GOT3 (cell line): ENCODE results near the gene TMEM109.

Source experiments
- DNase-seq: peaks from one replicate; lab custom pipeline; 2025; ENCODE audit warnings: mixed read lengths; lab: John Stamatoyannopoulos, UW

The TMEM109 gene

DNA sequence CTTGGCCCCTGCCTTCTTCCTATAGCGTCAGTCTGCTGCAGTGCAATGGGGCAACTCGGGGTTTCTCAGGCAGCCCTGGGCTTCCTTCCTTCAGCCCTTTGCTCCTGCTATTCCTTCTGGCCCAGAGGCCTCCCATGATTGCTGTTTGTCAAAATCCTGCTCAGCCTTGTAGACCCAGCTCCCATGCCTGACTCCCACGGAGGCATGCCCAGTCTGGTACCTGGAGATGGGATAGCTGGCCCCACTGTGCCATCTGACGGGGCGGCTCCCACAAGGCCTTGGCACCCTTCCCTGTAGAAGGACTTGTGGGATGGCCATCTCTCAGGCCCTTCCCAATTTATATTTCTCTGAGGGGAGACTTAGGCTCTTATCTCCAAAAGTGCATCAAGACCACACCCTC, 56.9 kb downstream of the TMEM109 start:
- DNase-seq, result no peak

DNA sequence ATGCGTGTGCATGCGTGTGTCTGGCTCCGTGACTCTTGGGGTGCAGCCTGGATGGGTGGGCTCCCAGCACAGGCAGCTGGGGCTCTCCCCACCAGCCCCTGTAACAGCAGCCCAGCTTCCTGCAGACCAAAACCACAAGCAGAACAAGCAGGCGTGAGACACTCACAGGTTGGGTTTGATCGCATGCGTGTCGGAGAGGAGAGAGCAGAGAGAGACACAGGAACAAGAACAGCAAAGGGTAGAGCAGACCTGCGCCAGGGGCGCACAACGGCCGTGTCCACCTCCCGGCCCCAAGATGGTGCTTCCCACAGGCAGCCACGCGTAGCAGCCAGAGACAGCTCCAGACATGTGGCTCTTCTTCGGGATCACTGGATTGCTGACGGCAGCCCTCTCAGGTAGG, 57.6 kb downstream of the TMEM109 start, which contains the start of gene CD6:
Gene CD6, plus strand, starts transcription at position 161 of the 400 bp plus-strand sequence. Its CDS starts 186 bp downstream, at position 347.
- no peak for DNase-seq

DNA sequence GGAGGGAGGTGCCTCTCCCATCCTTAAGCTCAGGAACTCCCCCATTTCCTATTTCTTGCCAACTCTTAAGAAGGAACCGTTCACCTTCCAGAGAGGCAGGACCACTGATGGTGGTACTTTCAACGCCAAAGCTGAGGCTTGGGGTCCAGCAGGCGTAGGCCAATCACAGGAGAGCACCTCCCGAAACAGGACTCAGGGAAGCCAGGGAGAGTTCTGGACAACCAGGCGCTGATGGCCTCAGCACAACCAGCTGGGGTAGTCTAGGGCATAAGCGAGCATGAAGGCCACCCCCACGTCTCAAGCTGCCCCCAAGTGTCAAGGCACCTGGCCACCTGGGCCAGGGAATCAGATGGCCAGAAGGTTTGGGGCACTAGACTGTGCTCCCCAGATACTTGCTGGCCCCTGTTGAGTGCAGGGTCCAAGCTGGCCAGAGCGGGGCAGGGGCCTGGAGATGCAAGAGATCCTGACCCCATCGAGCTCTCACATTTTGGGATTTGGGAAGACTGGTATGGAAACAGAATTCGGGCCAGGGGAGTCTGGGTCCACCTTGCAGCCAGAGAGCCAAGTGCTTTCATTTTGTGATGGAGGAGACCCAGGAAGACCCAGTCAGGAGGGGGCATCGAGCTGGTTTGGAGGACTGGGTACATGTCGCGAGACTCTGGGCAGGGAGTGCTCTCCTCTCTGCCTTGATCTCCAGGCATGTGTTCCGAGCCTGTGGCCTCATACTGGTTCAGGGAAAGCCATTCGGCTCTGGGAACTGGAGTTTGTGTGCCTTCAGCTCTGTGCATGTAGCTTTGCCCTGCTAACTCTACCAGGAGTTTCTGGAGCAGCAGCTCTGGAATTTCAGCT, 58.4 kb downstream of the TMEM109 start:
- DNase-seq, result no peak
